GM12874 (cell line): ENCODE data around the gene SYCP2.

Source experiments
- CTCF ChIP-seq: IDR thresholded peaks from 2 replicates; pipeline ENCODE4 v1.5.1; 2011; ENCODE audit warnings: low read depth, mild to moderate bottlenecking, control low read depth, low read length, moderate library complexity; ENCODE audit not compliant: insufficient read depth

Gene SYCP2

DNA sequence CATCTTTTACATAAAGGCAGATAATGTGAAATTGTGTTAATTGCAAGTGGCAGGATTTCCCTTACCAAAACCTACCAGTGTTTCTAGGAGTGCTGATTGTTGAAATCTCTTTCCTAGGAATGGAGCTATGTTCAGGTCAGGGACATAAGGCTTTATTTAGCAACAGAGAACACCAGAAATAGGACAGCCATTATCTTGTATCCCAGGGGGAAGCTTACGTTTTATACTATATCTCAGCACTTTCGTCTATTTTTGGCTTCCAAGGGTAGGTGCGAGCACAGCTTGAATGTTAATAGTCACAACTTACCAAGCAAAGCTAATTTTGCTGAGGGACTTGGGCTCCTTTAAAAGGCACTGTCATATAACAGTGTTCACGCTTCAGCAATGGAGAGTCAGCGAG is 94.0 kb downstream of the SYCP2 start:
- TF ChIP-seq CTCF: no peak

DNA sequence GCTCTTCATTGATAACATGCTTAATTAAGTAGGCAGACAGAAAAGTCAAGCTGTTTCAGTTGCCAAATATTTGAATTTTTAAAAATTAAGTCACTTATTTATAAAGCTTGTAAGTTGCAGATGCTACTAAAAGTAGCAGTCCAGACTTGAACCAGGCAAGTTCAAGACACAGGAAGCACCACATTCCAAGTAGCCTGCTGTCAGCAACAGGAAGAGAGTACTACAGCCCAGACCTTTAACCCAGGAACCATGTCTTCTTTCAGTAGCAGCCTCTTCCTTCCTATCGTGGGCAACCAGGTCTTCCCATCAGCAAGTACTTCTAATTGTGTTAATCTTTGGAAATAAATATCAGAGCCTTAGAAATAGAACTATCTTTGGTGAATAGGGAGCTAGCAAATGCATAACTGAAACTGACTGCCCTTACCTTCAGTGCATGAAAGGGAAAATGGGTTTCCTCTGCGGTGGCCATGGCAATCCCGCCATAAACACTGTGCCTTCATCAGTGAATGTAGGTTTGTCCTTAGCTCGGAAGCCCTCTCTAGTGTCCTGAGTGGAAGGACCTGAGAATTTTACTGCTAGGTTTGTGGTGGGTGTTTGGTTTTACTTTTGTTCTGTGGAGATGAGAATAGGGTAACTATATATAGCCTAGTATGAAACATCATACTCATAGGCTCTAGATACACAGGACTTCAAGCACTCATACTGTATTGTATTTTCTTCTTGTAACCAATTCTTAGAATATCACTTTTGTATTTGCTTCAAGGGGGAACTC is 95.6 kb downstream of the SYCP2 start:
- no peak for TF ChIP-seq CTCF

DNA sequence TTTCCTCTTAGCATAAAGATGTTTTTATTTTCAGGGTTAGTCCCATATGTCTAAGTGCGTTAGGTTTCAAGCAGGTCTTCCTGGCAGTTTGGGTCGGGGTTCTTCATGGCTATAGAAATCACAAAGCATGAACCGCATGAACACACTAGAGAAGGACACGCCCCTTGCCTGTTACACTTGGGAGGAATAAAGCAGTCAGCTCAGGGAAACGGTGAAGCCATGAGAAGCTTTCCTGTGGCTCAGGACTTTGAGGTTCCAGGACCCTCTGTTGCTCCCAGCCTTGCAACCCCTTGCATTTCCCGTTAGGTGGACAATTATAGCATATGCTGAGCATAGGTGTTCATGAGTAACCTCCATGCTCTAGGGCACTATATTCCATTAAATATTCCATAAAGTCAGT is 96.7 kb downstream of the SYCP2 start:
- TF ChIP-seq CTCF: no peak

GRCh38 chr20:59835448-59836395 is 97.7 kb downstream of the SYCP2 start:
- no peak for TF ChIP-seq CTCF

DNA sequence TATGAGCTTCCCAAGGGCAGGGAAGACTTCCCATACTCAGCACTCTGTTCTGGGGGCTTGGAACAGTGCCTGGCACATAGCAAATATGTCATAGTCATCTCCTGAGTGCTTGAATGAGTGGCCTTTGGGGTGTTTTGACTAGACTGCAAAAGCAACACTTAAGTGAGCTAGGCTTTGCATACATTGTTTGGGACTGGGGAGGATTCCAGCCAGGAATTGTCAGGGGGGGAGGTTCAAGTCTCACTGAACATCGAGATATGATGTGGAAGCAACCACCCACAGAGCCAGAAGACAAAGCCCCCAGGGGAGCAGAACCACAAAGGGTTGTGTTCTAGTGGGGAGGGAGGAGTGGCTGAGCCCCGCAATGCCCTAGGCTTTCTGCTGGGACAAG is 98.4 kb downstream of the SYCP2 start:
- no peak for TF ChIP-seq CTCF

DNA sequence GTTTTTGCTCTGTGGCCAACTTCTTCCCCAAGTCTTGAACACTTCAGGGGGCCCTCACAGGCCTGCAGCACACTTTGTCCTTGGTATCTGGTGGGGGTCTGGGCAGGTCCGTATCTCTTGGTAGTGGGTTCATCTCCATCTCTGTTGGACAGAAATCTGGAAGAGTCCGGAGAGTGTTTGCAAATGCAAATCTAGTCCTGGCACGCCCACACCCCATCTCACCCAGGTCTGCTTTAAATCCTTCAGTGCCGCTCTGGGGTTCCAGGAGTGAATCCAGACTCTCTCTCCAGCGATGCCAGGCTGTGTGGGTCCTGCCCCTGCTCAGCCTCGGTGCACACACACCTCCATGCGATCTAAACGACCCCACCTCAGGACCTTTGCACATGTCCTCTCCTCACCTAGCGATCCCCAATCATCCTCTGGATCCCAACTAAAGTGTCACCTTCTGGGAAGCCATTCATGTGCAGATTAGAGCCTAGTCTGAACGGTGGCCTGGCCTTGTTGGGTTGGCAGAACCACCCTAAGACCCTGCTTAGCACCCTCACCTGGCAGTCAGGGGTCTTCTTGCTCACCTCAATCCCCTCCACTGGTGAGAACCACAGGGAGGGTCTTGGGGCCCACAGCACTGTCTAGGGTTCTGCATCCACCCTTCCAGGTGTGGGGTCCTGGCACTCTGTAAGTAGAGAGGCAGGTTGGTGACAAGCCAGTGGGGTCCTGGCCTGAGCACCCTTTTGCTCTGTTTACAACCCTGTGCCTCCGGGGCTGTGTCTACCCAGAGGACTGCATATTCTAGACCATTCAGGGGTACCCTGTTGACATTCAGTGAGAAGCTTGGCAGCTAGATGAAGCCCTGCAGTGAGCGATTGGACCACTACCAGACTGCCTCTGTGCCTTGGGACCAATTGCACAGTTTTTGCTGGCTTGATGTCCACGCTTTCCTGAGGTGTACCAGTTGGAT is 100.8 kb downstream of the SYCP2 start:
- no peak for TF ChIP-seq CTCF

- TF ChIP-seq CTCF: no peak
Observed at GRCh38 chr20:59831916-59832270, 101.5 kb downstream of the SYCP2 start.
